Measurements from ENCODE around the gene IL9R. TPM values are rescaled to one million over a fixed set of nuclear protein-coding genes. Genes with fewer than 3 reads are reported as not detected.
"Not testable (repeated sequence)": the region's sequence is repeated elsewhere in the genome, so short reads cannot be mapped to it uniquely, and the experiment has no call there.

IL9R gene
- total RNA-seq, 1 experiment from 2014 or later, result 0.17 TPM

DNA sequence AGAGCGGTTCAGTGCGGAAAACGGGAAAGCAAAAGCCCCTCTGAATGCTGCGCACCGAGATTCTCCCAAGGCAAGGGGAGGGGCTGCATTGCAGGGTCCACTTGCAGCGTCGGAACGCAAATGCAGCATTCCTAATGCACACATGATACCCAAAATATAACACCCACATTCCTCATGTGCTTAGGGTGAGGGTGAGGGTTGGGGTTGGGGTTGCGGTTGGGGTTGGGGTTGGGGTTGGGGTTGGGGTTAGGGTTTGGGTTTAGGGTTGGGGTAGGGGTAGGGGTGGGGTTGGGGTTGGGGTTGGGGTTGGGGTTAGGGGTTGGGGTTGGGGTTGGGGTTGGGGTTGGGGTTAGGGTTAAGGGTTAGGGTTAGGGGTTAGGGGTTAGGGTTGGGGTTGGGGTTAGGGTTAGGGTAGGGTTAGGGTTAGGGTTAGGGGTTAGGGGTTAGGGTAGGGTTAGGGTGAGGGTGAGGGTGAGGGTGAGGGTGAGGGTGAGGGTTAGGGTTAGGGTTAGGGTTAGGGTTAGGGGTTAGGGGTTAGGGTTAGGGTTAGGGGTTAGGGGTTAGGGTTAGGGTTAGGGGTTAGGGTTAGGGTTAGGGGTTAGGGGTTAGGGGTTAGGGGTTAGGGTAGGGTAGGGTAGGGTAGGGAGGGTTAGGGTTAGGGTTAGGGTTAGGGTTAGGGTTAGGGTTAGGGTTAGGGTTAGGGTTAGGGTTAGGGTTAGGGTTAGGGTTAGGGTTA lies 32.4 kb downstream of the IL9R start:
- H3K36me3 ChIP-seq (replicated peaks; ENCODE audit: control insufficient read depth, insufficient read depth, low read length); DNase-seq; H3K27me3 ChIP-seq (ENCODE audit: control insufficient read depth, insufficient read depth, low read length); H3K4me3 ChIP-seq (ENCODE audit: insufficient read depth, low read depth, low read length): not testable (repeated sequence)

DNA sequence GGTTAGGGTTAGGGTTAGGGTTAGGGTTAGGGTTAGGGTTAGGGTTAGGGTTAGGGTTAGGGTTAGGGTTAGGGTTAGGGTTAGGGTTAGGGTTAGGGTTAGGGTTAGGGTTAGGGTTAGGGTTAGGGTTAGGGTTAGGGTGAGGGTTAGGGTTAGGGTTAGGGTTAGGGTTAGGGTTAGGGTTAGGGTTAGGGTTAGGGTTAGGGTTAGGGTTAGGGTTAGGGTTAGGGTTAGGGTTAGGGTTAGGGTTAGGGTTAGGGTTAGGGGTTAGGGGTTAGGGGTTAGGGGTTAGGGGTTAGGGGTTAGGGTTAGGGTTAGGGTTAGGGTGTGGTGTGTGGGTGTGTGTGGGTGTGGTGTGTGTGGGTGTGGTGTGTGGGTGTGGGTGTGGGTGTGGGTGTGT lies 33.0 kb downstream of the IL9R start:
- H3K27me3 ChIP-seq (ENCODE audit: control insufficient read depth, insufficient read depth, low read length); H3K36me3 ChIP-seq (replicated peaks; ENCODE audit: control insufficient read depth, insufficient read depth, low read length); H3K4me3 ChIP-seq (ENCODE audit: insufficient read depth, low read depth, low read length); DNase-seq: not testable (repeated sequence)

Other genes starting within 250 kb of the IL9R start
- gene VAMP7, start 116.4 kb upstream of the IL9R start, total RNA-seq (2014; rRNA removed; shearing (Covaris generic)), result 25.2 and 32.1 TPM in 2 replicates